AG04450 (cell line): ENCODE data around the gene ATP8A2. TPM values are rescaled to one million over a fixed set of nuclear protein-coding genes. Genes with fewer than 3 reads are reported as not detected.

Experiments
- CTCF ChIA-PET: fragments of 300-600, 350-600 bp; formaldehyde crosslinking; extraction: SDS; loops from one replicate; lab custom pipeline; 2022; ENCODE audit warnings: antibody characterized with exemption, inconsistent platforms; lab: Charles Lee
- POLR2A ChIA-PET: fragments of 350-600 bp; formaldehyde crosslinking; extraction: SDS; loops from one replicate; lab custom pipeline; 2021; ENCODE audit warnings: antibody characterized with exemption, inconsistent platforms; lab: Yijun Ruan, JAX
- DNase-seq: peaks from one replicate; pipeline ENCODE4 v3.0.0-alpha.2; 2011; ENCODE audit warnings: low read depth, low spot score
- H3K27ac ChIP-seq: one replicate; pipeline ENCODE4 v1.5.1; 2012; ENCODE audit warnings: low read depth, low read length, control low read depth
- H3K27me3 ChIP-seq: one replicate; pipeline ENCODE4 v1.6.0; 2012; ENCODE audit warnings: low read length; ENCODE audit not compliant: control insufficient read depth, insufficient read depth
- H3K4me3 ChIP-seq: 2 replicates; pipeline ENCODE4 v1.5.1; 2011; ENCODE audit warnings: mild to moderate bottlenecking, low read depth, low read length, control low read depth
- H3K9me3 ChIP-seq: 2 replicates; pipeline ENCODE4 v1.5.1; 2012; ENCODE audit warnings: low read length; ENCODE audit not compliant: control insufficient read depth, insufficient read depth
- polyA plus RNA-seq: library from polyadenylated mRNA; depleted of rRNA; stranded (reverse); fragments of >200 nt; gene quantifications from 2 replicates; pipeline ENCODE4 v1.2.3, GENCODE V29; 2011
- TF ChIP-seq, protein P1 (sequence below): IDR thresholded peaks from 2 replicates; pipeline ENCODE4 v1.5.1; 2011; ENCODE audit warnings: low read depth, low read length, control low read depth, inconsistent platforms

The ATP8A2 gene
- polyA plus RNA-seq, 1 experiment: 0.19 TPM

GRCh38 chr13:25725104-25725503 is 353.3 kb downstream of the ATP8A2 start:
- no peaks in the 10 kb centered on the region for H3K27me3 ChIP-seq
- no peak overlapping the region for H3K27ac ChIP-seq
- no peaks in the 10 kb centered on the region for H3K9me3 ChIP-seq
- ChIA-PET POLR2A (no interaction called here), CTCF (no interaction called here)
- DNase-seq: no peak
- no peak overlapping the region for H3K4me3 ChIP-seq
- TF ChIP-seq, protein P1, sequence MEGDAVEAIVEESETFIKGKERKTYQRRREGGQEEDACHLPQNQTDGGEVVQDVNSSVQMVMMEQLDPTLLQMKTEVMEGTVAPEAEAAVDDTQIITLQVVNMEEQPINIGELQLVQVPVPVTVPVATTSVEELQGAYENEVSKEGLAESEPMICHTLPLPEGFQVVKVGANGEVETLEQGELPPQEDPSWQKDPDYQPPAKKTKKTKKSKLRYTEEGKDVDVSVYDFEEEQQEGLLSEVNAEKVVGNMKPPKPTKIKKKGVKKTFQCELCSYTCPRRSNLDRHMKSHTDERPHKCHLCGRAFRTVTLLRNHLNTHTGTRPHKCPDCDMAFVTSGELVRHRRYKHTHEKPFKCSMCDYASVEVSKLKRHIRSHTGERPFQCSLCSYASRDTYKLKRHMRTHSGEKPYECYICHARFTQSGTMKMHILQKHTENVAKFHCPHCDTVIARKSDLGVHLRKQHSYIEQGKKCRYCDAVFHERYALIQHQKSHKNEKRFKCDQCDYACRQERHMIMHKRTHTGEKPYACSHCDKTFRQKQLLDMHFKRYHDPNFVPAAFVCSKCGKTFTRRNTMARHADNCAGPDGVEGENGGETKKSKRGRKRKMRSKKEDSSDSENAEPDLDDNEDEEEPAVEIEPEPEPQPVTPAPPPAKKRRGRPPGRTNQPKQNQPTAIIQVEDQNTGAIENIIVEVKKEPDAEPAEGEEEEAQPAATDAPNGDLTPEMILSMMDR: no peak

DNA sequence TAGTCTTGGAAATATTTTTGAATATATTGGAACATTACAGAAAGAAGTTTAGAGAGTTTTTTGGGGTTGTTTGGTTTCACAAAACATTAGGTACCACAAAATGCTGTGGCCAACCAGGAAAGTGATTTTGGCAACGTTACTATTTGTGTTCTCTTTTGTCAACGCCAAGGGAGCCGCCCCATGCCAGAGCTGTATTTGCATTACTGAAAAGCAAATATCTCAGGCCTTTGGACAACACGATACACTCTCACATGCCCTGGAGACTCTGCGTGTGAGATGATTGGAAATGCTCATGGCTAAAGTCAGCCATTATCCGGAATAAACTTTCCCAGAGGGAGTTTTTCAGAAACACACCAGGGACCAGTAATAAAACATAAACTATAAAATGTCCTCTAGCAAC is 355.5 kb downstream of the ATP8A2 start:
- no peak for DNase-seq
- no peaks in the 10 kb centered on the region for H3K27me3 ChIP-seq
- no peak overlapping the region for H3K27ac ChIP-seq
- TF ChIP-seq, protein P1: no peak
- H3K4me3 ChIP-seq: no peak overlapping the region
- CTCF ChIA-PET: no interaction called here
- POLR2A ChIA-PET: no interaction called here
- H3K9me3 ChIP-seq: no peaks in the 10 kb centered on the region

DNA sequence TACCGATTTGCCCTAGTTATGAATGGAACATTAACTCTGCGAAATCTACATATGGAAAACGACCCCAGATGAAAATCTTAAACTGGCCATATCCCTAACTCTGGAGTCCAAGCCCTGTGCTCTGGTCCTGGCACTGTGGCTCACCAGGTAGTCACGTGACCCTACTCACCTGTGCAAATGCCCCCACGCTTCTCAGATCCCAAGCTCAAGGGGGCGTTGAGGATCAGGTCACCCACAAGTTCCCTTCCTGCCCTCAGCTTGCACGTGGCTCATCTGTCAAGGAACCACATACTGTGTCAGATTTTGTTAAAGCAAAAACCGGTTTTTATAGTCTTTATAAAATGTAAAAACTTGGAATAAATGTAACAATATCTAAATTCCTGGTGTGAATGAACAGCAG is 356.0 kb downstream of the ATP8A2 start:
- no peak overlapping the region for H3K4me3 ChIP-seq
- TF ChIP-seq, protein P1: no peak
- DNase-seq: no peak

DNA sequence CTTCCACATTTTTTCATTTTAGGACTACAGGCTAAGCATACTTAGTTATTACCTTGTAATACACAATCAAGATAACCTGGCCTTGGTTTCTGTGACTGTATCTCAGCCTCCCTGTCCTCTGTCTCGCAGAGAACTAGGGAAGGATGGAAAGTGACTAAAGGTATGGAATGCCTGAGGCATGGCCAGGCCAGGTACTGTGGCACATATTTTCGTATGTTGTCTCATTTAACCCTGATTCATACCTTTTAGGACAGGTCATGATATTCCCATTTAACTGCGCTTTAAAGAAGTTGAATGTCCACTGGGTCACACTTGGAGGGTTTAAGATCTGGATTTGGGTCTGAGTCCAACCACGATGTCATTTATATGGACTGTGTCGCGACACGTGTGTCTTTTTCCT is 357.4 kb downstream of the ATP8A2 start:
- no peaks in the 10 kb centered on the region for H3K27me3 ChIP-seq
- H3K9me3 ChIP-seq: no peaks in the 10 kb centered on the region
- no peak overlapping the region for H3K4me3 ChIP-seq
- POLR2A ChIA-PET: no interaction called here
- DNase-seq: no peak
- no peak overlapping the region for H3K27ac ChIP-seq
- TF ChIP-seq, protein P1: no peak
- CTCF ChIA-PET: no interaction called here

More for the DNA sequence above, 356.0 kb downstream of the ATP8A2 start:
- no peaks in the 10 kb centered on the region for H3K9me3 ChIP-seq
- no peaks in the 10 kb centered on the region for H3K27me3 ChIP-seq
- ChIA-PET CTCF (no interaction called here), POLR2A (no interaction called here)
- no peak overlapping the region for H3K27ac ChIP-seq

GRCh38 chr13:25731037-25731436 is 359.3 kb downstream of the ATP8A2 start:
- ChIA-PET POLR2A (no interaction called here), CTCF (no interaction called here)
- no peak for DNase-seq
- no peaks in the 10 kb centered on the region for H3K9me3 ChIP-seq
- no peak overlapping the region for H3K27ac ChIP-seq
- H3K27me3 ChIP-seq: no peaks in the 10 kb centered on the region
- TF ChIP-seq, protein P1: no peak
- no peak overlapping the region for H3K4me3 ChIP-seq
